Fibroblast of lung (primary cell): ENCODE measurements around the gene PACRG.

Source experiments
- EZH2 ChIP-seq: IDR thresholded peaks from 2 replicates; pipeline ENCODE4 v1.5.1; 2012; ENCODE audit warnings: low read length, control low read depth, mild to moderate bottlenecking; ENCODE audit errors: missing control alignments
- TF ChIP-seq, protein P1 (sequence below), 2 donors: IDR thresholded peaks in 1 of 2; conservative IDR thresholded peaks in 1 of 2; 1 replicate in 1 of 2; 2 replicates in 1 of 2; pipeline ENCODE4 v1.5.1; 2011 to 2012; ENCODE audit warnings: low read length in 2 of 2, control low read depth in 1 of 2, inconsistent platforms in 1 of 2, low read depth in 1 of 2, mild to moderate bottlenecking in 1 of 2

DNA sequence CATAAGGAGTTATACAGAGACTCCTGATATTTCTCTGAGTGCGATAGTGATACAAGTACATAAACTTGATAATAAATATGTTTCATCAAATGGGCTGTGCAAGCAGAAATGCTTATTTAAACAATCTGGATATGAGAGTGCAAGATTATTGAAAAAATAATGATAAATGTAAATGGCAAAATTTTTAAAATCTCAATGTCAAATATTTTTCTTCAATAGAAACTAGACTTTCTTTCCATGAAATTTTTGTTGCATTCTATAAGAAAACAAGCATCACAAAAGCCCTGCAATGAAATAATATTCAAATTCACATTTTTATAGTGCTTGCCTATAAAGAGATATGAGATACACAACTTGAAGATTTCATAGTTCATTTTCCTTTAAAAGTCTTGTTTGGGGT is 2.7 kb downstream of the PACRG start:
- TF ChIP-seq, protein P1, sequence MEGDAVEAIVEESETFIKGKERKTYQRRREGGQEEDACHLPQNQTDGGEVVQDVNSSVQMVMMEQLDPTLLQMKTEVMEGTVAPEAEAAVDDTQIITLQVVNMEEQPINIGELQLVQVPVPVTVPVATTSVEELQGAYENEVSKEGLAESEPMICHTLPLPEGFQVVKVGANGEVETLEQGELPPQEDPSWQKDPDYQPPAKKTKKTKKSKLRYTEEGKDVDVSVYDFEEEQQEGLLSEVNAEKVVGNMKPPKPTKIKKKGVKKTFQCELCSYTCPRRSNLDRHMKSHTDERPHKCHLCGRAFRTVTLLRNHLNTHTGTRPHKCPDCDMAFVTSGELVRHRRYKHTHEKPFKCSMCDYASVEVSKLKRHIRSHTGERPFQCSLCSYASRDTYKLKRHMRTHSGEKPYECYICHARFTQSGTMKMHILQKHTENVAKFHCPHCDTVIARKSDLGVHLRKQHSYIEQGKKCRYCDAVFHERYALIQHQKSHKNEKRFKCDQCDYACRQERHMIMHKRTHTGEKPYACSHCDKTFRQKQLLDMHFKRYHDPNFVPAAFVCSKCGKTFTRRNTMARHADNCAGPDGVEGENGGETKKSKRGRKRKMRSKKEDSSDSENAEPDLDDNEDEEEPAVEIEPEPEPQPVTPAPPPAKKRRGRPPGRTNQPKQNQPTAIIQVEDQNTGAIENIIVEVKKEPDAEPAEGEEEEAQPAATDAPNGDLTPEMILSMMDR (conservative IDR thresholded peaks at IDR 0.05 in 1 of 2, IDR thresholded peaks at IDR 0.05 in 1 of 2; ENCODE audit: low read depth in 1 of 2, low read length in 2 of 2): no peak
- TF ChIP-seq EZH2: no peak
